MM.1S (cell line): ENCODE data around the gene KCNH8.

Source experiments
- DNase-seq: peaks from one replicate; pipeline ENCODE4 v3.0.0-alpha.2; 2015
- H2AFZ ChIP-seq: fragments of 300-600 bp; sonication (generic); 2 replicates; pipeline ENCODE4 v1.6.0; 2016; ENCODE audit warnings: antibody characterized with exemption, low read length
- H3F3A ChIP-seq: fragments of 300-600 bp; sonication (generic); 2 replicates; pipeline ENCODE4 v1.6.1; 2016; ENCODE audit warnings: mild to moderate bottlenecking, antibody characterized with exemption, low read length, moderate library complexity, mixed read lengths; ENCODE audit not compliant: insufficient read depth
- H3K27ac ChIP-seq: fragments of 300-600 bp; sonication (generic); 2 replicates; pipeline ENCODE4 v1.5.1; 2016; ENCODE audit warnings: mild to moderate bottlenecking, low read length
- H3K27me3 ChIP-seq: fragments of 300-600 bp; sonication (generic); replicated peaks from 2 replicates; pipeline ENCODE4 v1.6.0; 2016; ENCODE audit warnings: low read length; ENCODE audit not compliant: insufficient read depth
- H3K36me3 ChIP-seq: fragments of 300-600 bp; sonication (generic); replicated peaks from 2 replicates; pipeline ENCODE4 v1.6.1; 2016; ENCODE audit warnings: mild to moderate bottlenecking, low read length, mixed read lengths; ENCODE audit not compliant: insufficient read depth
- H3K4me1 ChIP-seq: fragments of 300-600 bp; sonication (generic); 2 replicates; pipeline ENCODE4 v1.6.1; 2016; ENCODE audit warnings: low read length, mixed read lengths
- H3K4me2 ChIP-seq: fragments of 300-600 bp; sonication (generic); 2 replicates; pipeline ENCODE4 v1.6.0; 2016; ENCODE audit warnings: low read depth, low read length
- H3K4me3 ChIP-seq: fragments of 300-600 bp; sonication (generic); 2 replicates; pipeline ENCODE4 v1.5.1; 2016; ENCODE audit warnings: low read length, mixed read lengths
- H3K79me2 ChIP-seq: fragments of 300-600 bp; sonication (generic); 2 replicates; pipeline ENCODE4 v1.6.1; 2016; ENCODE audit warnings: mixed run types, low read length, mixed read lengths
- H3K9ac ChIP-seq: fragments of 300-600 bp; sonication (generic); 2 replicates; pipeline ENCODE4 v1.6.1; 2016; ENCODE audit warnings: low read length, mixed read lengths
- H3K9me2 ChIP-seq: fragments of 300-600 bp; sonication (generic); replicated peaks from 2 replicates; pipeline ENCODE4 v1.6.1; 2016; ENCODE audit warnings: mild to moderate bottlenecking, low read length, mixed read lengths; ENCODE audit not compliant: insufficient read depth
- H3K9me3 ChIP-seq: fragments of 300-600 bp; sonication (generic); replicated peaks from 2 replicates; pipeline ENCODE4 v1.6.1; 2016; ENCODE audit warnings: mild to moderate bottlenecking, low read length, mixed read lengths; ENCODE audit not compliant: insufficient read depth
- H4K20me1 ChIP-seq: fragments of 300-600 bp; sonication (generic); 2 replicates; pipeline ENCODE4 v1.6.1; 2016; ENCODE audit warnings: mild to moderate bottlenecking, low read length, moderate library complexity, mixed read lengths; ENCODE audit not compliant: insufficient read depth
- CTCF ChIP-seq: fragments of 300-600 bp; sonication (generic); IDR thresholded peaks from 2 replicates; pipeline ENCODE4 v1.5.1; 2016; ENCODE audit warnings: antibody characterized with exemption, low read length, mixed read lengths
- EZH2 ChIP-seq: fragments of 300-600 bp; sonication (generic); optimal IDR thresholded peaks from 2 replicates; pipeline ENCODE3; 2017; ENCODE audit warnings: low read depth, mild to moderate bottlenecking, antibody characterized with exemption, low read length, mixed read lengths
- EZH2phosphoT487 ChIP-seq: fragments of 300-600 bp; sonication (generic); IDR thresholded peaks from 2 replicates; pipeline ENCODE4 v1.6.1; 2018; ENCODE audit warnings: antibody characterized with exemption, low read length

The KCNH8 gene

GRCh38 chr3:19526071-19526470 is 377.8 kb downstream of the KCNH8 start:
- Histone ChIP-seq H3K79me2 (no peaks in the 10 kb centered on the region), H3F3A (no peaks in the 10 kb centered on the region), H3K9me3 (no peaks in the 10 kb centered on the region), H3K27ac (no peak overlapping the region), H3K4me3 (no peak overlapping the region), H2AFZ (no peak overlapping the region), H3K4me1 (no peaks in the 10 kb centered on the region), H3K4me2 (no peak overlapping the region), H3K36me3 (no peaks in the 10 kb centered on the region), H3K9ac (no peak overlapping the region), H3K9me2 (no peaks in the 10 kb centered on the region; the same call in 1 of the 2 replicates), H3K27me3 (no peaks in the 10 kb centered on the region), H4K20me1 (no peaks in the 10 kb centered on the region)
- no peak for DNase-seq
- TF ChIP-seq CTCF (no peak), EZH2 (no peak), EZH2phosphoT487 (no peak)

DNA sequence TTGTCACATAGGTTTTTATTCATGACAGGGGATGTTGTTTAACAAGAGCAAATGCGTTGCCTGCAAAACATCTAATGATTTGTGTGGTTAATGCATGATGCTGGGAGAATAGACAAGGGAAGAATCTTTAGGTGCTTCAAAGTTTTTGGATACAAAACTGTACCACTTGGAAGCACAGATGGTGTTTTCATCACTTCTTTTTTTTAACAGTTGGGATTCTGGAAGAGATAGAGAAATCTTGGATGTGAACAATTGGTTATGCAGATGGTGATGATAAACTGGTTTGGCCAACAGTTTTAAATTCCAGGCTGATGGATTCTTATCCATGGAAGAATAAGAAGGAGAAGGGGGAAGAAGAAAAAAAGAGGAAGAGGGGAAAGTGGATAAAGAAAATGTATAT is 379.4 kb downstream of the KCNH8 start:
- no peaks in the 10 kb centered on the region for H4K20me1 ChIP-seq
- TF ChIP-seq EZH2 (no peak), EZH2phosphoT487 (no peak)
- H2AFZ ChIP-seq, result no peak overlapping the region
- H3K4me1 ChIP-seq, result no peaks in the 10 kb centered on the region
- H3K36me3 ChIP-seq, result no peaks in the 10 kb centered on the region
- no peaks in the 10 kb centered on the region for H3K9me3 ChIP-seq
- no peak overlapping the region for H3K4me3 ChIP-seq
- DNase-seq, result no peak
- H3F3A ChIP-seq, result no peaks in the 10 kb centered on the region
- no peaks in the 10 kb centered on the region for H3K79me2 ChIP-seq
- no peaks in the 10 kb centered on the region for H3K27me3 ChIP-seq
- H3K27ac ChIP-seq, result no peak overlapping the region
- H3K9me2 ChIP-seq, result no peaks in the 10 kb centered on the region; the same call in 1 of the 2 replicates
- no peak overlapping the region for H3K4me2 ChIP-seq
- H3K9ac ChIP-seq, result no peak overlapping the region

GRCh38 chr3:19531426-19531825 is 383.1 kb downstream of the KCNH8 start:
- Histone ChIP-seq H2AFZ (no peak overlapping the region), H3K9ac (no peak overlapping the region), H3K4me2 (no peak overlapping the region), H3K36me3 (no peaks in the 10 kb centered on the region), H3K4me1 (no peaks in the 10 kb centered on the region), H3K27ac (no peak overlapping the region), H3K9me2 (no peaks in the 10 kb centered on the region), H4K20me1 (no peaks in the 10 kb centered on the region), H3K79me2 (no peaks in the 10 kb centered on the region), H3K9me3 (no peaks in the 10 kb centered on the region), H3K4me3 (no peak overlapping the region), H3F3A (no peaks in the 10 kb centered on the region), H3K27me3 (no peaks in the 10 kb centered on the region)
- DNase-seq, result no peak
- TF ChIP-seq EZH2phosphoT487 (no peak), CTCF (no peak), EZH2 (no peak)

DNA sequence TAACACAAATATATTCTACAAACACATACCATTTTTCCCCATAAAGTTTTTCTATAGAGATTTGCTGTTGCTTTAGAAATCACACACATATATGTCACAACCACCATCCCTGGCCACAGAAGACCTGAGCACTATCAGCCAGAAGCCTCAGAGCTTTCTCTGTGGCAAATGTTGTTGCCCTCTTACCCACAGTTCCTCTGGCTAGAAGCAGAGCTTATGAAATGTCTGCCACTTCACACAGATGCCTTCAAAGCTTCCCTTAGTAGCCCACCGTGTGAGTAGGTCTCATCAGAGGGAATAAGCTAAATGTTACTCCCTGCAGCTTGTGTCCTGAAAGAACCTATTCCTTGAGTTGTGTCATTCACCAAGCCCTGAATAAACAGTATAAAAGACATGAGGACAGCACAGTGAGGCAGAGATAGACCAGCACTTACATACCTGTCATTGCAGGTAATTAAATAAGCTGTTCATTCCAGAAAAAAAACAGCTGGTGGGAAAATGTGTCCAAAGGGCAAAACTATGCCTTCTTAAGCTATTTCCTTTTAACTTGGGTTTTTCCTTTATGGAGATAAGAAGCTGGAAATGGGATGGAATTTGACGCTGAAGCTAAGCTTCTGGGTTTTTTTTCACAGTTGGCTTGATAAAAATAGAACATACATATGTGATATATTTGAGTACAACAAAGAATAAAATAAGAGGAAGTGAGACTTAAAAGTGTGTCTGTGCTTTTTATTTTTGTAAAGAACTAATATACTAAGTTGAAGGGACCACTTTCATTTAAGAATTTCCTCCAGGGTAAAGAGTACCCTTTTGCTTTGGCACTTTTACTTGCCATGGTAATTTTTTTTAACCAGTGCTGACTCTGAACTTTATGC is 391.4 kb downstream of the KCNH8 start:
- Histone ChIP-seq H3K36me3 (no peaks in the 10 kb centered on the region), H3K9ac (no peak overlapping the region), H3K27me3 (peaks cover 27% of the 10 kb centered on the region), H3K4me2 (peak overlapping the region; percentile 59), H3F3A (peaks cover 12% of the 10 kb centered on the region), H3K27ac (peak overlapping the region; percentile 19; the same call in 1 of the 2 replicates), H3K9me3 (no peaks in the 10 kb centered on the region), H2AFZ (peak overlapping the region; percentile 28; the same call in 1 of the 2 replicates), H3K4me1 (peaks cover 47% of the 10 kb centered on the region), H3K4me3 (0 out of 2 replicates have a peak overlapping the region, but pooled peaks have one; percentile 24), H3K79me2 (no peaks in the 10 kb centered on the region), H4K20me1 (no peaks in the 10 kb centered on the region), H3K9me2 (no peaks in the 10 kb centered on the region)
- peak; percentile 55 for DNase-seq
- TF ChIP-seq EZH2 (no peak), CTCF (no peak), EZH2phosphoT487 (no peak)
